ENCODE results near the gene LSP1.

- TF ChIP-seq CTCF (conservative IDR thresholded peaks at IDR 0.05; ENCODE audit: low read depth, low read length) = no peak
- TF ChIP-seq RFX5 (IDR thresholded peaks at IDR 0.05; ENCODE audit: low read depth, low read length) = no peak
- no peak for TF ChIP-seq POLR2A (IDR thresholded peaks at IDR 0.05; ENCODE audit: low read depth, low read length)
- no peak for TF ChIP-seq USF2 (IDR thresholded peaks at IDR 0.05; ENCODE audit: low read depth, low read length)
- TF ChIP-seq CHD1 (IDR thresholded peaks at IDR 0.05; ENCODE audit: low read depth, low read length) = no peak
- TF ChIP-seq CEBPB (IDR thresholded peaks at IDR 0.05; ENCODE audit: low read depth, low read length) = no peak
Measured at GRCh38 chr11:1889941-1890855, 37.3 kb downstream of the LSP1 start.
